ENCODE measurements around the gene SHB. TPM values are rescaled to one million over a fixed set of nuclear protein-coding genes. Genes with fewer than 3 reads are reported as not detected.

Gene SHB
- total and polyA plus RNA-seq, 2 of the 8 experiments (the other 6 are each of a cell fraction or from before 2014, with no cell fraction given), result 4.1 to 12.6 TPM

- Histone ChIP-seq H3K4me2 (ENCODE audit: insufficient read depth in 1 of 2, low read depth in 2 of 2, low read length in 2 of 2) (no peak overlapping the region), H3K36me3 (ENCODE audit: control insufficient read depth in 2 of 4, insufficient read depth in 4 of 4, low read length in 3 of 4) (peaks cover 0 to 7% (median under 1%) of the 10 kb centered on the region in 4 experiments; a peak in 4 of 8 replicates), H2AFZ (ENCODE audit: low read length) (no peak overlapping the region), H4K8ac (ENCODE audit: extremely low read depth, insufficient read depth, low read length) (no peak overlapping the region), H3K27me3 (replicated peaks in 1 of 4; ENCODE audit: control insufficient read depth in 3 of 4, extremely low read depth in 1 of 4, insufficient read depth in 3 of 4, low read length in 3 of 4) (no peaks in the 10 kb centered on the region), H3K23me2 (ENCODE audit: low read depth, low read length) (0 out of 2 replicates have a peak, but pooled peaks cover 2% of the 10 kb centered on the region), H3K79me2 (ENCODE audit: control insufficient read depth in 1 of 2, insufficient read depth in 2 of 2, low read length in 2 of 2) (no peaks in the 10 kb centered on the region), H3K4me3 (ENCODE audit: extremely low read depth in 1 of 4, insufficient read depth in 2 of 4, low read depth in 3 of 4, low read length in 4 of 4) (no peak overlapping the region), H4K91ac (replicated peaks; ENCODE audit: insufficient read length, low read length) (no peak overlapping the region), H4K5ac (ENCODE audit: insufficient read length, low read depth, low read length) (no peak overlapping the region), H2AK5ac (ENCODE audit: low read depth, low read length) (peak overlapping the region; percentile 93; the same call in 1 of the 2 replicates), H3K18ac (ENCODE audit: extremely low read depth, low read length) (no peak overlapping the region), H3K9ac (replicated peaks in 1 of 4; ENCODE audit: extremely low read depth in 1 of 4, low read depth in 3 of 4, low read length in 3 of 4) (no peak overlapping the region), H2BK20ac (ENCODE audit: low read length) (no peak overlapping the region), H2BK15ac (ENCODE audit: low read length) (peak overlapping the region; percentile 81; the same call in 1 of the 2 replicates), H3K79me1 (ENCODE audit: low read depth, low read length) (no peaks in the 10 kb centered on the region), H3K14ac (ENCODE audit: insufficient read length) (no peak overlapping the region), H3K27ac (ENCODE audit: low read depth, low read length) (no peak overlapping the region), H2BK12ac (ENCODE audit: low read depth, low read length) (peak overlapping the region; percentile 80; the same call in 1 of the 2 replicates), H2BK120ac (replicated peaks; ENCODE audit: low read depth, low read length) (no peak overlapping the region), H3K56ac (replicated peaks; ENCODE audit: insufficient read length, low read depth, low read length) (no peak overlapping the region), H4K20me1 (replicated peaks in 1 of 2; ENCODE audit: control insufficient read depth in 1 of 2, insufficient read depth in 2 of 2, low read length in 2 of 2) (peaks cover 2 to 3% of the 10 kb centered on the region in 2 experiments), H2BK5ac (ENCODE audit: low read depth, low read length) (no peak overlapping the region; the same call in 1 of the 2 replicates), H3K4me1 (replicated peaks in 1 of 4; ENCODE audit: control insufficient read depth in 3 of 4, insufficient read depth in 4 of 4, low read length in 3 of 4) (peaks cover 6 to 27% (median 14%) of the 10 kb centered on the region in 4 experiments), H3K9me3 (ENCODE audit: insufficient read depth in 2 of 2, low read depth in 1 of 2, low read length in 1 of 2) (no peaks in the 10 kb centered on the region), H3K23ac (ENCODE audit: insufficient read length) (no peak overlapping the region), H3K4ac (replicated peaks; ENCODE audit: insufficient read length, low read depth, low read length) (no peak overlapping the region)
- ChIA-PET POLR2A (ENCODE audit: partially characterized antibody) (interaction anchor here (0.9 kb wide), 1 partner anchor 10 kb away, joined by 4 read pairs; no protein-coding TSS in a partner anchor), CTCF (ENCODE audit: partially characterized antibody) (interaction anchor here (0.6 to 5.7 kb wide), 14 partner anchors 8 to 68 kb away, joined by 3 to 31 read pairs (median 3); no protein-coding TSS in a partner anchor)
- DNase-seq (ENCODE audit: low read depth in 1 of 2, low spot score in 2 of 2) (no peak), FAIRE-seq (no peak)
- WGBS, 2 experiments (ENCODE audit: extremely low coverage in 1 of 2, insufficient coverage in 1 of 2, insufficient read length in 1 of 2, insufficient replicate concordance in 2 of 2, low coverage in 1 of 2, low lambda C conversion rate in 2 of 2, missing lambda C conversion rate in 1 of 2), result 92% methylated on average over 12 of the region's 12 CpGs; no CpG with 5 or more reads in 1 of the 2 experiments
- TF ChIP-seq BRCA1 (IDR thresholded peaks at IDR 0.05; ENCODE audit: low read depth, low read length), result no peak
- TF ChIP-seq POLR2AphosphoS5 (IDR thresholded peaks at IDR 0.05; ENCODE audit: low read depth, low read length), result no peak
- TF ChIP-seq TCF12 (IDR thresholded peaks at IDR 0.05; ENCODE audit: low read depth, low read length), result no peak
- TF ChIP-seq GTF2F1 (IDR thresholded peaks at IDR 0.05; ENCODE audit: borderline replicate concordance, low read depth, low read length), result no peak
- TF ChIP-seq RFX5 (IDR thresholded peaks at IDR 0.05; ENCODE audit: borderline replicate concordance, low read depth, low read length), result no peak
- no peak for TF ChIP-seq TBP (IDR thresholded peaks at IDR 0.05; ENCODE audit: low read depth, low read length)
- TF ChIP-seq CTCF (IDR thresholded peaks at IDR 0.05; ENCODE audit: control extremely low read depth in 1 of 3, insufficient read depth in 1 of 3, low read depth in 1 of 3, low read length in 3 of 3), result no peak
- TF ChIP-seq YY1 (IDR thresholded peaks at IDR 0.05; ENCODE audit: low read depth, low read length), result no peak
- no peak for TF ChIP-seq SP4 (IDR thresholded peaks at IDR 0.05; ENCODE audit: low read length)
- no peak for TF ChIP-seq SIRT6 (IDR thresholded peaks at IDR 0.05; ENCODE audit: low read length)
Measured at GRCh38 chr9:37943345-37944265, 125.4 kb downstream of the SHB start.
